Panc1 (cell line): ENCODE data around the gene GRIK1. TPM values are rescaled to one million over a fixed set of nuclear protein-coding genes. Genes with fewer than 3 reads are reported as not detected.

Source experiments
- ATAC-seq: fragments of 200-7000 bp; cut with Tn5 transposase; 2 replicates; pipeline ENCODE4 v1.9.1; 2020; ENCODE audit warnings: mild to moderate bottlenecking, moderate library complexity
- BruUV-seq: library from RNA; stranded (reverse); fragments of 400-500 nt; replicated peaks from 2 replicates; lab custom pipeline; 2021; lab: Mats Ljungman, UMichigan
- CTCF ChIA-PET: fragments of 300-600 bp; sonication (Branson Sonifier 250); formaldehyde crosslinking; loops from one replicate; lab custom pipeline; 2022; ENCODE audit warnings: antibody characterized with exemption; lab: Charles Lee
- POLR2A ChIA-PET: fragments of 300-600 bp; sonication (Branson Sonifier 250); formaldehyde crosslinking; loops from one replicate; lab custom pipeline; 2022; ENCODE audit warnings: antibody characterized with exemption; lab: Charles Lee
- DNase-seq: peaks from one replicate; pipeline ENCODE4 v3.0.0-alpha.2; 2010; ENCODE audit warnings: low read depth, low spot score
- H3K27ac ChIP-seq: 2 replicates; pipeline ENCODE4 v1.5.1; 2011; ENCODE audit warnings: mild to moderate bottlenecking, low read length, inconsistent platforms
- H3K27me3 ChIP-seq: fragments of 200-500 bp; sonication (Bioruptor generic); 2 replicates; pipeline ENCODE4 v1.6.0; 2014; ENCODE audit warnings: low read length, inconsistent platforms; ENCODE audit not compliant: control insufficient read depth, insufficient read depth
- H3K36me3 ChIP-seq: fragments of 200-500 bp; sonication (Bioruptor generic); 2 replicates; pipeline ENCODE4 v1.5.1; 2014; ENCODE audit warnings: inconsistent platforms, mild to moderate bottlenecking, low read length, moderate library complexity; ENCODE audit not compliant: control insufficient read depth, insufficient read depth
- H3K4me1 ChIP-seq: 2 replicates; pipeline ENCODE4 v1.5.1; 2011; ENCODE audit warnings: inconsistent platforms, mild to moderate bottlenecking, low read length, moderate library complexity; ENCODE audit not compliant: control insufficient read depth, insufficient read depth
- H3K4me3 ChIP-seq, 2 experiments: 2 replicates each; pipeline ENCODE4 v1.5.1; 2011 to 2012; ENCODE audit warnings: low read depth in 2 of 2, low read length in 2 of 2, mild to moderate bottlenecking in 2 of 2, inconsistent platforms in 1 of 2, moderate library complexity in 1 of 2
- H3K9me3 ChIP-seq: fragments of 200-500 bp; sonication (Bioruptor generic); 2 replicates; pipeline ENCODE4 v1.5.1; 2014; ENCODE audit warnings: low read depth, mild to moderate bottlenecking, inconsistent platforms, low read length, moderate library complexity; ENCODE audit not compliant: control insufficient read depth, insufficient read depth
- POLR2AphosphoS5 ChIP-seq: IDR thresholded peaks from 2 replicates; pipeline ENCODE4 v1.6.1; 2012; ENCODE audit warnings: mild to moderate bottlenecking, low read depth, low read length, moderate library complexity
- REST ChIP-seq, 2 experiments: IDR thresholded peaks; 2 replicates each; pipeline ENCODE4 v1.6.1; 2011 to 2012; ENCODE audit warnings: low read depth in 2 of 2, control low read depth in 1 of 2, low read length in 1 of 2, mild to moderate bottlenecking in 1 of 2, moderate library complexity in 1 of 2; ENCODE audit not compliant: insufficient read depth in 1 of 2
- SIN3A ChIP-seq: IDR thresholded peaks from 2 replicates; pipeline ENCODE4 v1.6.1; 2012; ENCODE audit warnings: low read depth, mild to moderate bottlenecking, low read length, moderate library complexity, borderline replicate concordance; ENCODE audit not compliant: insufficient read depth
- TCF7L2 ChIP-seq: IDR thresholded peaks from 2 replicates; pipeline ENCODE4 v1.6.1; 2011; ENCODE audit warnings: mild to moderate bottlenecking, low read depth, low read length, inconsistent platforms
- in situ Hi-C: cut with HindIII; loops from 2 replicates; pipeline ENCODE4 v1.10.0; 2016; ENCODE audit warnings: low sequenced_read_pairs, low pct_unique_long_range_greater_than_20kb
- intact Hi-C: fragments of 100-400 bp; cut with micrococcal nuclease; formaldehyde crosslinking; loops from one replicate; pipeline ENCODE4 v1.10.0; 2022; ENCODE audit not compliant: unreplicated experiment
- total RNA-seq: library from RNA; stranded (reverse); gene quantifications from one replicate; pipeline ENCODE4 v1.2.1, GENCODE V29; 2021; ENCODE audit not compliant: unreplicated experiment
- TF ChIP-seq, protein P1 (sequence below): fragments of 450-650 bp; IDR thresholded peaks from 2 replicates; pipeline ENCODE4 v1.5.1; 2017; ENCODE audit warnings: mild to moderate bottlenecking

The GRIK1 gene
- total RNA-seq, 1 experiment from 2014 or later = not detected

GRCh38 chr21:29582855-29583254 is 356.9 kb downstream of the GRIK1 start:
- H3K27me3 ChIP-seq = no peaks in the 10 kb centered on the region
- no peak for TF ChIP-seq POLR2AphosphoS5
- TF ChIP-seq TCF7L2 = no peak
- TF ChIP-seq, protein P1, sequence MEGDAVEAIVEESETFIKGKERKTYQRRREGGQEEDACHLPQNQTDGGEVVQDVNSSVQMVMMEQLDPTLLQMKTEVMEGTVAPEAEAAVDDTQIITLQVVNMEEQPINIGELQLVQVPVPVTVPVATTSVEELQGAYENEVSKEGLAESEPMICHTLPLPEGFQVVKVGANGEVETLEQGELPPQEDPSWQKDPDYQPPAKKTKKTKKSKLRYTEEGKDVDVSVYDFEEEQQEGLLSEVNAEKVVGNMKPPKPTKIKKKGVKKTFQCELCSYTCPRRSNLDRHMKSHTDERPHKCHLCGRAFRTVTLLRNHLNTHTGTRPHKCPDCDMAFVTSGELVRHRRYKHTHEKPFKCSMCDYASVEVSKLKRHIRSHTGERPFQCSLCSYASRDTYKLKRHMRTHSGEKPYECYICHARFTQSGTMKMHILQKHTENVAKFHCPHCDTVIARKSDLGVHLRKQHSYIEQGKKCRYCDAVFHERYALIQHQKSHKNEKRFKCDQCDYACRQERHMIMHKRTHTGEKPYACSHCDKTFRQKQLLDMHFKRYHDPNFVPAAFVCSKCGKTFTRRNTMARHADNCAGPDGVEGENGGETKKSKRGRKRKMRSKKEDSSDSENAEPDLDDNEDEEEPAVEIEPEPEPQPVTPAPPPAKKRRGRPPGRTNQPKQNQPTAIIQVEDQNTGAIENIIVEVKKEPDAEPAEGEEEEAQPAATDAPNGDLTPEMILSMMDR = no peak
- no peak for TF ChIP-seq SIN3A
- no peak for TF ChIP-seq REST (IDR thresholded peaks at IDR 0.05; ENCODE audit: insufficient read depth in 1 of 2, low read depth in 2 of 2, low read length in 1 of 2)
- no peaks in the 10 kb centered on the region for H3K4me1 ChIP-seq
- H3K27ac ChIP-seq = no peak overlapping the region
- in situ Hi-C loops (no loop called here), intact Hi-C loops (no loop called here)
- BruUV-seq = no TSS peak
- POLR2A ChIA-PET = no interaction called here
- ATAC-seq (no peak), DNase-seq (no peak)
- H3K36me3 ChIP-seq = no peaks in the 10 kb centered on the region
- CTCF ChIA-PET = no interaction called here
- no peak overlapping the region for H3K4me3 ChIP-seq
- no peaks in the 10 kb centered on the region for H3K9me3 ChIP-seq

- H3K4me3 ChIP-seq = no peak overlapping the region
- ATAC-seq (no peak), DNase-seq (no peak)
- intact Hi-C loops (no loop called here), in situ Hi-C loops (no loop called here)
- no peaks in the 10 kb centered on the region for H3K9me3 ChIP-seq
- no peaks in the 10 kb centered on the region for H3K27me3 ChIP-seq
- POLR2A ChIA-PET = no interaction called here
- H3K27ac ChIP-seq = no peak overlapping the region
- no peaks in the 10 kb centered on the region for H3K4me1 ChIP-seq
- TF ChIP-seq SIN3A = no peak
- TF ChIP-seq, protein P1 = no peak
- TF ChIP-seq TCF7L2 = no peak
- no peak for TF ChIP-seq REST (IDR thresholded peaks at IDR 0.05; ENCODE audit: insufficient read depth in 1 of 2, low read depth in 2 of 2, low read length in 1 of 2)
- no peak for TF ChIP-seq POLR2AphosphoS5
- CTCF ChIA-PET = no interaction called here
- H3K36me3 ChIP-seq = no peaks in the 10 kb centered on the region
- BruUV-seq = no TSS peak
These were observed 358.4 kb downstream of the GRIK1 start for GRCh38 chr21:29581393-29581792.
